GM18520 (cell line): ENCODE data around the gene AFG3L2.
A peak's percentile ranks its signal among the peaks of the same experiment; 100 is the strongest.
"Not testable (repeated sequence)": the region's sequence is repeated elsewhere in the genome, so short reads cannot be mapped to it uniquely, and the experiment has no call there.

ENCODE experiments used
- ATAC-seq: cut with Tn5 transposase; IDR thresholded peaks from one replicate; pipeline ENCODE4 v1.9.1; 2021; ENCODE audit not compliant: unreplicated experiment

Gene AFG3L2

DNA sequence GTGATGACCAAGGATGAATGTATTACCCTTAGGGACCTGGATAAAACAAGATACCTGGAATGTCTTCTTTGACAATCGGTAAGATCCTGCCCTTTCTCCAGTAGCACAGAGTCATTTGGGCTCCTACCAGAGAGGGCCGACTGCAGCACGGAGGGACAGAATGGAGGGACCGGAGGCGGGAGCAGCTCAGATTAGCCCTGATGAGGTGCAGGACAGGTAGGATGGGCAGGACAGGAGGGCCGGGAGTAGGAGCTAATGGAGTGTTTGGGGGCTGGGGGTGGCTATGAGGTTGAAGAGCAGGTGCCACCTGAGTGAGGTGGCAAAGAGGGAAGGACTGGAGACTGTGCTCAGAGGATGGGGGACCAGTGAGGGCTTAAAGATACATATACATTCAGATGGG is 20.8 kb upstream of the AFG3L2 start:
- ATAC-seq: no peak

DNA sequence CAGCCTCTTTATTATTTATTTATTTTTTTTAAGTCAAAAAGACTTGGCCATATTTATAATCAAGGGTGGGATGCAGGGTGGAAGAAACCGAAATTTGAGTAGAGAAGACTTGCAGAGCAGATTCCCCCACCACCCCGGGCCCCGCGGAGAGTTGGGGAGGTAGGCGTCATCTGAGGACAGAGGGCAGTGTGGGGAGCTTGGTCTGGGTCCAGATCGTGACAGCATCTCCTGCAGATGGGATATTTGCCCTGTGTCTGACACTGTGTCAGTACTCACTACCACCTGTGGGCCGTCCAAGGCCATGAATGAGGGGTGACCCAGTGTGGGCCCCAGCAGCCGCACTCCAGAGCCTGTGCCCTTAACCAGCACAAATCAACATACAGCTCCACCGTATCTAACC is 20.2 kb upstream of the AFG3L2 start:
- ATAC-seq: no peak

DNA sequence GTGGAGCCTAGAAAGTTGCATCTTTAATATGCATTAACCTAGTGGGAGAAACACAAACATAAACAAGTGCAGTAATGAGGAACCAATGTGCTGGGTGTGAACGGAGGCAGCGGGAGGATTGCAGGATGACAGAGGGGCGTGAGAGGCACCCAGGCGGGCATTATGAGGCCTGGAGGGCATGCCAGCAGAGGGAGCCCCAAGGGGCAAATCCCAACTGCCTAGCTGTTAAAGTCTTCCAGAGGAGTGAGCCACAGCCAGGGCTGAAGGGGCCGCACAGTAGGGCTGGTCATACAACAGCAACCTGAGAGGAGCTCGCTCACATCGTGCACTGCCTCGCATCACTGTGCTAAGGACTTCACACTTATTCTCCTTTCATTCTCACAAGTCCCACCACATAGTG is 17.4 kb upstream of the AFG3L2 start:
- no peak for ATAC-seq

DNA sequence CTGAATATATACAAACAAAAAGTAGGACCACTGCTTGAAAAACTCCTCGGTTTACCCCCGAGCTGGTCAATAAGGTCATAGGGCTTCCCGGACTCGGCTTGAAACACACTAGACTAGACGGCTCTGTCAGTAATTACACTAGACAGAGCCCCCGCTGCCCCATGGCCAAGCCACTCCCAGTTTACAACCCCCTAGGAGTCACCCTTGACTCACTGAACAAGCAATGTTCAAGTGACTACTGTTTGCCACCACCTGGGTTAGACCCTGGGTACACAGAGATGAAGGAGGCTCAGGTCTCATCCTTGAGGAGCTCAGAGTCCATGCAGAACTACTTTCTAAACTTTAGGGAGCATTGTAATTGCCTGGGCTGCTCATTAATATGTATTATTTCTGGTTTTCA is 17.0 kb upstream of the AFG3L2 start:
- ATAC-seq: no peak

DNA sequence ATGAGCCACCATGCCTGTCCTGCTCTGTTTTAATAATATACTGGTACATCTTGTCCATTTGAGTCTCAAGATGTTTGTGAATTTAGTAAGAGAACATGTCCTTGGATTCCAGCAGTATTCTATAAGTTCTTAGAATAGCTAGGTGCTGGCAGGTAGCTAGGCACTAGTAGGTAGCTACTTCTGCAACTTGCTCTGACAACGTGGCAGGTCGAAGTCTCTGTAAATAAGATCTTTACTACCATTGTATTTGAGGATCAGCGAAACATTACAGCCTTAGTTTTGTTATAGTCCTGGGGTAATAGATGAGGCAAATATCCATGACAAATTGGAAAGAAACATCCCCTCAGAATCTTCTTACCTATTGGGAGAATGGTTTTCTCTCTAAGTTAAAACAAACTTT is 16.5 kb upstream of the AFG3L2 start:
- ATAC-seq: no peak

DNA sequence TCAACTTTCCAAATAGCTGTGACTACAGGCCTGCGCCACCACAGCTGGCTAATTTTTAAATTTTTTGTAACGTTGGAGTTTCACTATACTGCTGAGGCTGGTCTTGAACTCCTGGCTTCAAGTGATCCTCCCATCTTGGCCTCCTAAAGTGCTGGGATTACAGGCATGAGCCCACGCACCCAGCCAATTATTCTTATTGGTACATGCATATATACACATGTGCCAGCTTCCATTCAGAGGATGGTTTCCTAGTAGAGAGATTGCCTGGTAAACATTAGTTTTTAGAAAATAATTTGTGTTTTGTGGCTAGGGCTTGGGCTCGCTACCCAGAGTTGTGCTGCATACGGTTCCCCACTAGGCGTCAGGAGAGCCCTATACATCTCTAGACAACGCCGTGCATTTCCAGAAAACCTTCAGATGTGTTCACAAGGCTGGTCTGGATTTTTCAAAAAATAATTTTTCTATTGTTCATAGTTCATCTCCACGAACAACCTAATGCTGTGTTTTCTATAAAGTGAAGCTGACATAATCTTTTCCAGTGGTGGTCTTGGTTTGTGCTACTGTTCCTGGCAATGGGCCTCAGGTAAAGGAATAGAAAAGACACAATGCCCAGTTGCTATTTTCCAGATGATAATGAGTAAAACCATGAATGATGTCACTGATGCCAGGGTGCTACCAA is 14.6 kb upstream of the AFG3L2 start:
- no peak for ATAC-seq

DNA sequence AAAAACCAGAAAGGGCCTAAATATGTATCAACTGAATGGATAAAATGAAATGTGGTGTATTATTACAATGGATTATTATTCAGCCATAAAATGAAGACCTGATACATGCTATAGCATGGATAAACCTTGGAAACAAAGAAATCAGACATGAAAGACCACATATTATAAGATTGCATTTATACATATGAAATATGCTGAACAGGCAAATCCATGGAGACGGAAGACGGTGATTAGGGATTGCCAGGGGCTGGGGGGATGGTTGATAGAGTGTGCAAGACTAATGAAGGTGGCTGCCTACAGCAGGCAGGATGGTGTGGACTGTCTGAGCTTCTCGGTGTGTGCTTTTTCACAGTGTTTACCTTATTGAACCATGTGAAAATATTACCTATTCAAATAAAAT is 11.4 kb upstream of the AFG3L2 start:
- no peak for ATAC-seq

DNA sequence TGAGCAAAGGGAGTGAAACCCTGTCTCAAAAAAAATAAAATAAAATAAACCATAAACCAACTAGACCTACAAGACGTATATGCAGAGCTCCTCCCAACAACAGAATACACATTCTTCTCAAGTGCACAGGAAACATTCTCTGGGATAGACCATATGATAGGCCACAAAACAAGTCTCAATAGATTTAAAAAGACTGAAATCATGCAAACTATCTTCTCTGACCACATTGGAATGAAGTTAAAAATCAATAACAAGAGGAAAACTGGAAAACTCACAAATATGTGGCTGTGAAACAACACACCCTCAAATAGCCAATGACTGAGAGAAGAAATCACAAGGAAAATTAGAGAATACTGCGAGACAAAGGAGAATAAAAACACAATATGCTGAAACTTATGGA is 7.2 kb upstream of the AFG3L2 start:
- ATAC-seq: no peak

DNA sequence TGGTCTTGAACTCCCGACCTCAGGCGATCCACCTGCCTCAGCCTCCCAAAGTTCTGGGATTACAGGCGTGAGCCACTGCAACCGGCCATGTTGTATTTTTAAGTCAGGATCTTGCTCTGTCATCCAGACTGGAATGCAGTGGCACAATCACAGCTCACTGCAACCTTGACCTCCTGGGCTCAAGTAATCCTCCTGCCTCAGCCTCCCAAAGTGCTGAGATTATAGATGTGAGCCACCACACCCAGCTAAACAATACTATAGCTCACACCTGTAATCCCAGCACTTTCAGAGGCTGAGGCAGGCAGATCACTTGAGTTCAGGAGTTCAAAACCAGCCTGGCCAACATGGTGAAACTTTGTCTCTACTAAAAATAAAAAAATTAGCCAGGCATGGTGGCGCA is 6.7 kb upstream of the AFG3L2 start:
- ATAC-seq: not testable (repeated sequence)

DNA sequence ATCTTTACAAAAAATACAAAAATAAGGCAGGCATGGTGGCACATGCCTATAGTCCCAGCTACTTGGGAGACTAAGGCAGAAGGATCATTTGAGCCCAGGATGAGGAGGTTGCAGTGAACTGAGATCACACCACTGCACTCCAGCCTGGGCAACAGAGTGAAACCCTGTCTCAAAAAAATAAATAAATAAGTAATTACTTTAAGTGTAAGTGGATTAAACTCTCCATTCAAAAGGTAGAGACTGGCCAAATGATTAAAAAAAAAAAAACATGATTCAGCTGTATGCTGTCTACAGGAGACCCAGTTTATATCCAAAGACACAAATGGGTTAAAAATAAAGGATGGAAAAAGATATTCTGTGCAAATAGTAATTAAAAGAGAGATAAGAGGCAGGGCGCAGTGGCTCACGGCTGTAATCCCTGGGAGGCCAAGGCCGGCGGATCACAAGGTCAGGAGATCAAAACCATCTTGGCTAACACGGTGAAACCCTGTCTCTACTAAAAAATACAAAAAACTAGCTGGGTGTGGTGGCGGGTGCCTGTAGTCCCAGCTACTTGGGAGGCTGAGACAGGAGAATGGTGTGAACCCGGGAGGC is 5.3 kb upstream of the AFG3L2 start:
- not testable (repeated sequence) for ATAC-seq

DNA sequence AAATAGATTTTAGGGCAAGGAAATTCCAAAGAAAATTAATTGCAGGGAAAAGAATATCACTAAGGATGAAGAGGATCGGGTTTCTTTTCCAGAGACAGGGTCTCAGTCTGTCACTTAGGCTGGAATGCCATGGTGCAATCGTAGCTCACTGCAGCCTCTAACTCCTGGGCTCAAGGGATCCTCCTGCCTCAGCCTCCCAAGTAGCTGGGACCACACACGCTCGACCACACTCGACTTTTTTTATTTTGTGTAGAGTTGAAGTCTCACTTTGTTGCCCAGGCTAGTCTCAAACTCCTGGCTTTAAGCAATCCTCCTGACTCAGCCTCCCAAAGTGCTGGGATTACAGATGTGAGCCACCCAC is 1.2 kb upstream of the AFG3L2 start:
- ATAC-seq: not testable (repeated sequence)

DNA sequence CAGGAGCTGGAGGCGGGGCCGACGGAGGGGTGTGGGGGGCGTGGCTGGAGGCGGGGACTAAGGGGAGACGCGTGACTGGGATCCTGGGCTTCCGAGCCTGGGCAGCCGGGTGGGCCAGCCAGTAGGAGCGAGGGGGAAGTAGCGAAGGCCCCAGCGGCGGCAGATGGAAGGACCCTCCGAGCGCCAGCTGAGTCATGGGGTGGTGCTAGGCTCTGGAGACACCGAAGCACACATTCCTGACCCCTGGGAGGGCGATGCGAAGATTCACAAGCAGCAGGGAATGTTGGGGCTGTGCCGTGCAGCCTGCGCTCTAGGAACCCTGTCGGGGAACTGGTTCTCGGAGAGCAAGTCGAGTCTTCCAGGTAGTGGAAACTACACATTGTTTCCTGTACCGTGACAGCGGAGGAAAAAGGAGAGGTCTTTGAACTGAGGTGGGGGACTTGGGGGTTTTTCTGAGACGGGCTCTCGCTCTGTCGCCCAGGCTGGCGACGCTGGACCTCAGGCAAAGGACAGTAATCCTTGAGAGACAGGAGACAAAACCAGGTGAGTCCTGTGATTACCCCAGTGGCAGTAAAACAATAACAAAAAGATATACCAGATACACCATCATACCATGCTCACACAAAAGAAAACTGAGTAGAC is 650 bp upstream of the AFG3L2 start:
- ATAC-seq: peak; percentile 16

DNA sequence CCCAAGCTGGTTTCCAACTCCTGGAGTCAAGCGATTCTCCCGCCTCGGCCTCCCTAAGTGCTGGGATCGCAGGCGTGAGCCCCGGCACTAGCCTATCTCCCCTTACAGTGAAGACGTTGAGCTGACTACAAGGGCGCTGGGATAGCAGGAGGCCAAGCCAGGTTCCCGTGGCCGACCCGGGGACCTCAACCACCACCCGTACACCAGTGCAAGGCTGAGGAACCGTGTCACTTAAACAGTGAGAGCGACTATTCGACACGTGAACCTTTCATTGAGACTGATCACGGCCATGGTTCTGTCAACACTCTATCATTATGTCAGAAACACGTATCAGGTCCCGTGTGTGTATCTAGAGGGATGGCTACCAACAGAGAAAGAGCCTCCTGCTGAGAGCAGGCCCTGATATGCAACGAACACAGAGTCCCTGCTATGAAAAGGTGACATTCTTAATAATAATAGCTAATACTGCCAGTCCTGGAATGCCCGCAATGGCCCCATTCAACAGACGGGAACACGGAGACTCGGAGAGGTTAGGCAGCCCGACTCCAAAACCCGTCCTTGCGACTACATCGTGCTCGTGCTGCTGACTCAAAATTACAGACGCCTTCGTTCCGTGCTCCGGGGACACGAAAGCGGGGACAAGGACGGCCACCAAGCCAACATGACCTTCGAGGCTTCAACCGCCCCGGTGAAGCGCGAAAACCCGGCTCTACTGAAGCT is 833 bp downstream of the AFG3L2 start:
- no peak for ATAC-seq

DNA sequence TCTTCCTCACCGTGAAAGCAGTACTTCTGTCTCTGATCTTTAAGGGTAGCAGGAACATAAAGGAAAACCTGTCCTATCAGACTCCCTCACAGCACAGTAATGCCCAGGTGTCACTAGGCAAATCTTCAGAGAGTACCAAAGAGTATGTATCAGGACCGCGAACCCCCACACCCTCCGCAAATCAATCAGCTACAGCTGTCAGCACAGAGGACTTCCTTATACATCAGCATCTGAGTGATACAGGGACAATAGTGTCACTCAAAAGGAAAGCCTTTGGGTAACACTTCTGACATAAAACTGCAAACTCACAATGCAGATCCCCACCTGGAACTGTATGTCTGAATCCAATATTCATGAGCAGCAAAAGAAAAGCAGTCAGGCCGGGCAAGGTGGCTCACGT is 2.6 kb downstream of the AFG3L2 start:
- ATAC-seq: no peak

DNA sequence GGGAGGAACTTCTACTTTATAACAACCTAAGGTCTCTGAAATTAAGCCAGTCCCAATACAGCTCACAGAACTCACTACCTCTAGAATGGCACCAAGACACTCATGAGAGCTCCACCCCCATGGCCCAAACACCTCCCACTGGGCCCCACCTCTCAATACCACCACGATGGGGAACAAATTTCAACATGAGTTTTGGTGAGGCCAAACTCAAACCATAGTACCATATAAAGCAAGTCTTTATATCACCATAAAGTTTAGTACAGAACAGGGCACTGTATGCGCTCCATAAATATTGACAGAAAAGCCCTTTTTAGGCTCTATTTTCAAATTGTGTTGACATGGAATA is 3.3 kb downstream of the AFG3L2 start:
- no peak for ATAC-seq

DNA sequence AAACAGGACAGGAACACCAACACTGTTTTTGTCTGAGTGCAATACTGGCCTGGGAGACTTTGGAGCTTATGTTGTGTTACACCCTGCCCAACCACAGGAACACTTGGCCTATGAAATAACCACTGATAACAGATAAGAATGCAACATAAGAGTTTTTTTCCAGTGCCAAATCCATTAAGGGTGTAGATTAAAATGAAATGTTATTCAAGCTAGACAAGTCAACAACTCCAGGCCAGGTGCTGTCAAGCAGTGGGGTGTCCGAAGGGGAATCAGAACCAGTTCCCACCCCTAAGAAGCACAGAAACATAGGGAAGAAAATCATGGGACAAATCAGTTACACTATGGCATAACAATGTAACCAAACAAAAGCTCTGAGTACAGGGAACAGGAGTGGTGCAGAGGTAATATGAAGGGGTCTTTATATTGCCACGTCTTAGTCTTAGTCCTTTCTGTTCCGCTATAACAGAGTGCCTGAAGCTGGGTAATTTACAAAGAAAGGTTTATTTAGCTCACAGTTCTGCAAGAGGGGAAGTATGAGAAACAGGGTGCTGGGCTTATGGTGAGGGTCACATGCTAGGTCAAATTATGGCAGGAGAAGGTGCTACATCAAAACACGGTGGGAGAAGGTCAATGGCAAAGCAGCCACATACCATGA is 3.8 kb downstream of the AFG3L2 start:
- no peak for ATAC-seq

DNA sequence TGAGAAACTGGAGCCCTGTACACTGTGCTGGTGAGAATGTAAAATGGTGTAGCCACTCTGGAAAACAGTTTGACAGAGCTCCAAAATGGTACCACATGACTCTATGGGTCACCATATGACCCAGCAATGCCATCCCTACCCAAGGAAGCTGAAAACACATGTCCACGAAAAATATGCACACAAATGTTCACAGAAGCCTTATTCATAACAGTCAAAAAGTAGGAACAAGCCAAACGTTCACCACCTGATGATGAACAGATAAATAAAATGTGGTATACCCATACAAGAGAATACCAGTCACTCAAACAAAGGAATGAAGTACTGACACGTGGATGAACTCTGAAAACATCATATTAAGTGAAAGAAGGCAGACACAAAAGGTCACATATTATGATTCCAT is 4.6 kb downstream of the AFG3L2 start:
- no peak for ATAC-seq

DNA sequence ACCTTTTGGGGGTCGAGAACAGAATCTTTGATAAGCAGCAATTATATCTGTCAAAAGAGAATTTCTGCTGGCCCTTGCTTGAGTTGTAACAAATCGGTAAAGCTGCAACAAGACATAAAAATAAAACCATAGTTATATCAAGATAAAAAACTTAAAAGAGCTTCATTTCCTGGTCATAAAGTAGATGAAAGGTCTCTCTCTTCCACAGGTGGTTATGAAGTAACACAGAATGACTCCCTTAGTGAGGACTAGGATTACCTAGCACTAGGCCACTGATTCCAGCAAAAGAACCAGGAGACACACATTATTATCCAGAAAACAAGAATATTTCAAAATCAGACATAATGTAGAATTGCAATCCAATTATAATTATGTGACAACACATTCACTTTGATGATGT is 5.4 kb downstream of the AFG3L2 start:
- ATAC-seq: no peak

DNA sequence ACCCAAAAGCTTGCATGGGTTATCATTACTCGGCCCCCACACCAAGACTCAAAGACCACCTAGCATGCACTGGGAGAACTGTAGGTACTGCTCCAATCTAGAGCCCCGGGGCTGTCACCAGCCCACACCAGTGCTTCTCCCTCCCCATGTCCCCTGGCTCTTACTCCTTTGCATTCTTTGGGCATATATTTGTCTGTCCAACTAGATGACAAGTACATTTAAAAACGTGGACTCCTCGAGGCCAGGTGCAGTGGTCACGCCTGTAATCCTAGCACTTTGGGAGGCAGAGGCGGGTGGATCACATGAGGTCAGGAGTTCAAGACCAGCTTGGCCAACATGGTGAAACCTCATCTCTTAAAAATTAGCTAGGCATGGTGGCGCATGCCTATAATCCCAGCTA is 7.8 kb downstream of the AFG3L2 start:
- no peak for ATAC-seq

DNA sequence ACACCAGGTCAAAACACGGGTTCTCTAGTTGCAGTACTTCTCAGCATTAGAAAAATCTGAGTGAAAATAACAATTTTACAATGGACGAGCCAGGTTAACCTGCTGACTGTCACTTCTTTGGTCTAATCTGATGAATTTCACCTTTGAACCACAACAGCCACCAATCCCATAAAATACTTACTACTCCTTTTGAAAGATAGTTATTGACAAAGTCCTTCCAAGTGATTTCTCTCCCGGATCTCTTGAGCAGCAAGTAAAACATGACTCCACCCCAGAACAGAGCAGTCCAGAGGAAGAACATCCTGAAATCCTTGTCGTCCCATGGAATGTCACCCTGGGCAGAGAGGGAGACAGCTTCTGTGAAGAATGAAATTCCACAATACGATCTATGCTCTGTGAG is 10.2 kb downstream of the AFG3L2 start:
- ATAC-seq: no peak

DNA sequence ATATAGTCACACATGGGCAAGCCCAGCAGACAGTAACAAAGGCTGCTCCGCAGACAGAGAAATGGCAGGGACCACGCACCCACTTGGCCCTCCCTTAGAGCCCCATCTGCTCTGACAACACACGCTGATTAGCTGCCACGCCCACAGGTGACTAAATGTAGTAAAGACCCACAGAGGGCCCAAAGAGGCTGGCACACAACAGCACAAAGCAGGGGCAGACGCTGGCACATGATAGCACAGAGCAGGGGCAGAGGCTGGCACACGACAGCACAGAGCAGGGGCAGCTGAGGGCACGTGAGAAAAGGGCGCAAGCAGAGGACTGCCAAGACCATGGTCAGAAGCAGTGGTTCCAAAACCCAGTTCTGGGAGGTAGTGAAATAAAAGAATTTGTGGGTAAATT is 10.6 kb downstream of the AFG3L2 start:
- no peak for ATAC-seq
